ENCODE data around the gene ASPDH. TPM values are rescaled to one million over a fixed set of nuclear protein-coding genes. Genes with fewer than 3 reads are reported as not detected.
"Not testable (repeated sequence)": the region's sequence is repeated elsewhere in the genome, so short reads cannot be mapped to it uniquely, and the experiment has no call there.

The ASPDH gene
- total and polyA plus RNA-seq, 2 of the 13 experiments (the other 11 are each of a cell fraction or from before 2014, with no cell fraction given), result 2.2 to 3.3 TPM

DNA sequence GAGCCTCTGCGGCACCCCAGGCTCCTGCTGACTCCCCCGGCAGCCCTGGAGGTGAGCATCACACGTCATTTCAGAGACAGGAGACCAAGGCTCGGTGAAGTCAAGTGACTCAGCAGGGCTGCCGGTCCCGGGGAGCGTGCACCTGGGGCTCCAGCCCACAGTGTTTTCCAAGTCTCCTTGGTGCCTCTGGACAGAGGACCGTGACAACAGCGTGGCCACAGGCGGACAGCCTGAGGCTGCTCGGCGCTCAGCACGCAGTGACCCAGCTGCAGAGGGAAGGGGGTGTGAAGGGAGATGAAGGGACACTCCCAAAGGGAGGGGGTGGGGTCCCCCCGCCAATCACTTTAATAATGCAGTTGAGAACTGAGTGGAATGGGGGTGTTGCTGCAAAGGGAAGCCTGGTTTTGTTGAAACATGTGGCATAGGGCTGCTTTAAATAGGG is 17.5 kb upstream of the ASPDH start:
- no peaks in the 10 kb centered on the region for H3K36me3 ChIP-seq (replicated peaks in 1 of 2; ENCODE audit: control insufficient read depth in 1 of 2, insufficient read depth in 2 of 2, low read length in 2 of 2)
- no peak overlapping the region for H3K4me3 ChIP-seq (replicated peaks in 1 of 3; ENCODE audit: insufficient read depth in 1 of 3, low read depth in 2 of 3, low read length in 3 of 3)
- no peak overlapping the region for H2AFZ ChIP-seq (ENCODE audit: low read length)
- ChIA-PET POLR2A (no interaction called here), CTCF (ENCODE audit: low intra/inter-chr PET ratio, low total read pairs) (no interaction called here)
- 11% methylated on average over 10 of the region's 14 CpGs for WGBS (ENCODE audit: low lambda C conversion rate)
- no peak for TF ChIP-seq GRHL1 (CRISPR knock-in tag; conservative IDR thresholded peaks at IDR 0.05)
- no TSS peak for BruUV-seq (replicated peaks)
- DNase-seq (ENCODE audit: low spot score) (no peak), ATAC-seq (no peak), FAIRE-seq (no peak)
- H3K9me3 ChIP-seq (ENCODE audit: low read length), result no peaks in the 10 kb centered on the region
- H3K9ac ChIP-seq (ENCODE audit: insufficient read depth, low read depth, low read length), result no peak overlapping the region
- H3K4me1 ChIP-seq (ENCODE audit: insufficient read depth, low read length), result peaks cover 2% of the 10 kb centered on the region
- intact Hi-C loops (cut with micrococcal nuclease; ENCODE audit: unreplicated experiment) (no loop called here), in situ Hi-C loops (cut with HindIII; ENCODE audit: extremely low pct_ligation_motif_present, low pct_unique_long_range_greater_than_20kb) (no loop called here)
- no peaks in the 10 kb centered on the region for H4K20me1 ChIP-seq (ENCODE audit: insufficient read depth, low read length)
- H3K27ac ChIP-seq (ENCODE audit: extremely low read length, insufficient read depth, low read length), result no peak overlapping the region
- peaks cover 0 to 16% of the 10 kb centered on the region in 2 experiments; a peak in 3 of 5 replicates for H3K27me3 ChIP-seq (ENCODE audit: control insufficient read depth in 1 of 2, insufficient read depth in 2 of 2, low read length in 2 of 2)
- no peaks in the 10 kb centered on the region for H3K79me2 ChIP-seq (ENCODE audit: insufficient read depth, low read length)
- H3K4me2 ChIP-seq (ENCODE audit: low read depth, low read length), result no peak overlapping the region

- DNase-seq (ENCODE audit: low spot score); H3K4me2 ChIP-seq (ENCODE audit: low read depth, low read length); CTCF ChIA-PET (ENCODE audit: low intra/inter-chr PET ratio, low total read pairs); intact Hi-C loops (cut with micrococcal nuclease; ENCODE audit: unreplicated experiment); H3K9ac ChIP-seq (ENCODE audit: insufficient read depth, low read depth, low read length); in situ Hi-C loops (cut with HindIII; ENCODE audit: extremely low pct_ligation_motif_present, low pct_unique_long_range_greater_than_20kb); ATAC-seq; H2AFZ ChIP-seq (ENCODE audit: low read length); H4K20me1 ChIP-seq (ENCODE audit: insufficient read depth, low read length); POLR2A ChIA-PET; FAIRE-seq; H3K9me3 ChIP-seq (ENCODE audit: low read length); H3K36me3 ChIP-seq (replicated peaks in 1 of 2; ENCODE audit: control insufficient read depth in 1 of 2, insufficient read depth in 2 of 2, low read length in 2 of 2); H3K79me2 ChIP-seq (ENCODE audit: insufficient read depth, low read length); BruUV-seq (replicated peaks); H3K4me3 ChIP-seq (replicated peaks in 1 of 3; ENCODE audit: insufficient read depth in 1 of 3, low read depth in 2 of 3, low read length in 3 of 3); H3K4me1 ChIP-seq (ENCODE audit: insufficient read depth, low read length); H3K27ac ChIP-seq (ENCODE audit: extremely low read length, insufficient read depth, low read length): not testable (repeated sequence)
- peaks cover 3 to 16% of the 10 kb centered on the region in 2 experiments; a peak in 4 of 5 replicates for H3K27me3 ChIP-seq (ENCODE audit: control insufficient read depth in 1 of 2, insufficient read depth in 2 of 2, low read length in 2 of 2)
- WGBS (ENCODE audit: low lambda C conversion rate), result 36% methylated on average over 3 of the region's 3 CpGs
These were observed 14.3 kb upstream of the ASPDH start for GRCh38 chr19:50528052-50528451.
